Stimulated activated CD4-positive, alpha-beta T cell treated with anti-CD3 and anti-CD28 coated beads, Interleukin-4, amount 100 ng/mL, for 4 hours (primary cell): ENCODE results near the gene ATG4D.
"Not testable (repeated sequence)": the region's sequence is repeated elsewhere in the genome, so short reads cannot be mapped to it uniquely, and the experiment has no call there.

ENCODE experiments used
- DNase-seq, 2 experiments: peaks; one replicate each; pipeline ENCODE4 v3.0.0-alpha.2; 2020

The ATG4D gene

GRCh38 chr19:10553087-10553667 lies 9.5 kb downstream of the ATG4D start:
- no peak for DNase-seq

GRCh38 chr19:10553943-10554381 lies 10.3 kb downstream of the ATG4D start:
- peak in 1 of 2 experiments; percentile 37 for DNase-seq

GRCh38 chr19:10554760-10555609 lies 11.3 kb downstream of the ATG4D start:
- DNase-seq = no peak

- no peak for DNase-seq
Observed at GRCh38 chr19:10555610-10555973, 11.9 kb downstream of the ATG4D start.

- DNase-seq = no peak
Observed at GRCh38 chr19:10557603-10558197, 14.0 kb downstream of the ATG4D start.

GRCh38 chr19:10560154-10560553 lies 16.4 kb downstream of the ATG4D start:
- no peak for DNase-seq

- no peak for DNase-seq
Observed at GRCh38 chr19:10562609-10563008, 18.9 kb downstream of the ATG4D start.

- peak; percentile 54 to 55 for DNase-seq
Observed at GRCh38 chr19:10565028-10565566, 21.4 kb downstream of the ATG4D start.

GRCh38 chr19:10565567-10566407 lies 22.1 kb downstream of the ATG4D start, which contains the start of gene KRI1:
KRI1 (minus strand) TSS chr19:10566010; CDS start chr19:10565999, 11 bp downstream.
- DNase-seq = peak; percentile 98

- no peak for DNase-seq
Observed at GRCh38 chr19:10566408-10566657, 22.6 kb downstream of the ATG4D start.

GRCh38 chr19:10566658-10567410 lies 23.1 kb downstream of the ATG4D start:
- peak in 1 of 2 experiments; percentile 43 for DNase-seq

- peak in 1 of 2 experiments; percentile 13 for DNase-seq
Observed at GRCh38 chr19:10567656-10568055, 24.0 kb downstream of the ATG4D start.

GRCh38 chr19:10568062-10568825 lies 24.5 kb downstream of the ATG4D start:
- DNase-seq = peak; percentile 45 to 46

- DNase-seq = peak; percentile 99 to 100
Observed at GRCh38 chr19:10568826-10569651, 25.3 kb downstream of the ATG4D start, which contains the start of gene CDKN2D. CDKN2D (minus strand) TSS chr19:10568979; CDS start chr19:10568653, 326 bp downstream.

GRCh38 chr19:10573793-10574192 lies 30.1 kb downstream of the ATG4D start:
- not testable (repeated sequence) for DNase-seq

GRCh38 chr19:10574462-10574861 lies 30.8 kb downstream of the ATG4D start:
- no peak for DNase-seq

- no peak for DNase-seq
Observed at GRCh38 chr19:10575011-10575716, 31.5 kb downstream of the ATG4D start.

GRCh38 chr19:10577951-10578350 lies 34.2 kb downstream of the ATG4D start:
- DNase-seq = no peak

- DNase-seq = peak; percentile 83 to 87
Observed at GRCh38 chr19:10580979-10581631, 37.4 kb downstream of the ATG4D start.
